SK-N-SH (cell line): ENCODE measurements around the gene TCP10L.

Source experiments
- CHD2 ChIP-seq: fragments of 150-350 bp; IDR thresholded peaks from 2 replicates; pipeline ENCODE4 v1.6.1; 2018; ENCODE audit warnings: low read length; ENCODE audit not compliant: partially characterized antibody
- CTCF ChIP-seq: fragments of 200-600 bp; sonication (generic); IDR thresholded peaks from 2 replicates; pipeline ENCODE4 v1.6.1; 2017; ENCODE audit warnings: antibody characterized with exemption, mild to moderate bottlenecking, moderate library complexity
- EP300 ChIP-seq, 2 experiments: IDR thresholded peaks; 2 replicates each; pipeline versions ENCODE4 v1.4.0 to v1.6.1; 2012; ENCODE audit warnings: borderline replicate concordance in 1 of 2, low read depth in 1 of 2, low read length in 1 of 2
- MXI1 ChIP-seq: IDR thresholded peaks from 2 replicates; pipeline ENCODE4 v1.6.1; 2012; ENCODE audit warnings: mild to moderate bottlenecking, low read depth, low read length, improper control_type of control experiment
- RAD21 ChIP-seq: IDR thresholded peaks from 2 replicates; pipeline ENCODE4 v1.6.1; 2012; ENCODE audit warnings: mild to moderate bottlenecking, low read length
- REST ChIP-seq: IDR thresholded peaks from 2 replicates; pipeline ENCODE4 v1.6.1; 2012; ENCODE audit warnings: mild to moderate bottlenecking, low read depth, low read length, moderate library complexity
- RFX5 ChIP-seq: IDR thresholded peaks from 2 replicates; pipeline ENCODE4 v1.6.1; 2012; ENCODE audit warnings: mild to moderate bottlenecking, improper control_type of control experiment, low read length
- TCF12 ChIP-seq: IDR thresholded peaks from 2 replicates; pipeline ENCODE4 v1.4.0; 2012
- USF2 ChIP-seq: fragments of 150-350 bp; IDR thresholded peaks from 2 replicates; pipeline ENCODE4 v1.6.1; 2017; ENCODE audit warnings: antibody characterized with exemption, low read length, low read depth, borderline replicate concordance

- TF ChIP-seq RFX5 (no peak), EP300 (IDR thresholded peaks at IDR 0.05; ENCODE audit: borderline replicate concordance in 1 of 2, low read depth in 1 of 2, low read length in 1 of 2) (peak in 1 of 2 experiments; percentile 94; a peak in 2 of 4 replicates), CTCF (no peak), TCF12 (peak; percentile 99), MXI1 (no peak), USF2 (no peak), RAD21 (no peak), CHD2 (no peak), REST (no peak)
Measured at GRCh38 chr21:32597205-32597604, 11.9 kb upstream of the TCP10L start.
